NB4 (cell line): ENCODE results near the gene MYADM.

ENCODE experiments used
- DNase-seq: peaks from one replicate; pipeline ENCODE4 v3.0.0; 2010; ENCODE audit warnings: low read depth
- H3K4me3 ChIP-seq: one replicate; pipeline ENCODE4 v1.5.1; 2011; ENCODE audit warnings: mild to moderate bottlenecking, low read depth, low read length, moderate library complexity
- CTCF ChIP-seq: IDR thresholded peaks from one replicate; pipeline ENCODE4 v1.5.1; 2012; ENCODE audit warnings: low read depth, low read length
- MAX ChIP-seq: IDR thresholded peaks from 2 replicates; pipeline ENCODE4 v1.6.1; 2011; ENCODE audit warnings: low read depth, low read length
- MYC ChIP-seq: IDR thresholded peaks from 2 replicates; pipeline ENCODE4 v1.6.1; 2011; ENCODE audit warnings: low read depth, low read length
- POLR2A ChIP-seq: IDR thresholded peaks from 2 replicates; pipeline ENCODE4 v1.6.1; 2011; ENCODE audit warnings: mild to moderate bottlenecking; ENCODE audit not compliant: insufficient read length; ENCODE audit errors: extremely low read depth

The MYADM gene

GRCh38 chr19:53876651-53877224 lies 9.1 kb downstream of the MYADM start:
- no peak for DNase-seq
- no peak overlapping the region for H3K4me3 ChIP-seq
- no peak for TF ChIP-seq MYC
- no peak for TF ChIP-seq CTCF
- TF ChIP-seq MAX = no peak
- TF ChIP-seq POLR2A = no peak

DNA sequence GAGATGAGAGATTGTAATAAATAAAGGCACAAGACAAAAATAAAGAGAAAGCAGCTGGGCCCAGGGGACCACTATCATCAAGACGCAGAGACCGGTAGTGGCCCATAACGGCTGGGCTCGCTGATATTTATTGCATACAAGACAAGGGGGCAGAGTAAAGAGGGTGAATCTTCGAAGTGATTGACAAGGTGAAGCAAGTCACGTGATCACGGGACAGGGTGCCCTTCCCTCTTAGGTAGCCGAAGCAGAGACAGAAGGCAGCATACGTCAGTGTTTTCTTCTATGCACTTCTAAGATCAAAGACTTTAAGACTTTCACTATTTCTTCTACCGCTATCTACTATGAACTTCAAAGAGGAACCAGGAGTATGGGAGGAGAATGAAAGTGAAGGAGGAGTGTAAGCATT lies 9.7 kb downstream of the MYADM start:
- DNase-seq = no peak
- no peak for TF ChIP-seq MYC
- TF ChIP-seq POLR2A = no peak
- H3K4me3 ChIP-seq = no peak overlapping the region

- TF ChIP-seq MAX = no peak
- TF ChIP-seq MYC = no peak
- no peak for TF ChIP-seq CTCF
- no peak for TF ChIP-seq POLR2A
- peak overlapping the region; percentile 27 for H3K4me3 ChIP-seq
- DNase-seq = no peak
These were observed 11.1 kb downstream of the MYADM start for GRCh38 chr19:53878776-53879139.

DNA sequence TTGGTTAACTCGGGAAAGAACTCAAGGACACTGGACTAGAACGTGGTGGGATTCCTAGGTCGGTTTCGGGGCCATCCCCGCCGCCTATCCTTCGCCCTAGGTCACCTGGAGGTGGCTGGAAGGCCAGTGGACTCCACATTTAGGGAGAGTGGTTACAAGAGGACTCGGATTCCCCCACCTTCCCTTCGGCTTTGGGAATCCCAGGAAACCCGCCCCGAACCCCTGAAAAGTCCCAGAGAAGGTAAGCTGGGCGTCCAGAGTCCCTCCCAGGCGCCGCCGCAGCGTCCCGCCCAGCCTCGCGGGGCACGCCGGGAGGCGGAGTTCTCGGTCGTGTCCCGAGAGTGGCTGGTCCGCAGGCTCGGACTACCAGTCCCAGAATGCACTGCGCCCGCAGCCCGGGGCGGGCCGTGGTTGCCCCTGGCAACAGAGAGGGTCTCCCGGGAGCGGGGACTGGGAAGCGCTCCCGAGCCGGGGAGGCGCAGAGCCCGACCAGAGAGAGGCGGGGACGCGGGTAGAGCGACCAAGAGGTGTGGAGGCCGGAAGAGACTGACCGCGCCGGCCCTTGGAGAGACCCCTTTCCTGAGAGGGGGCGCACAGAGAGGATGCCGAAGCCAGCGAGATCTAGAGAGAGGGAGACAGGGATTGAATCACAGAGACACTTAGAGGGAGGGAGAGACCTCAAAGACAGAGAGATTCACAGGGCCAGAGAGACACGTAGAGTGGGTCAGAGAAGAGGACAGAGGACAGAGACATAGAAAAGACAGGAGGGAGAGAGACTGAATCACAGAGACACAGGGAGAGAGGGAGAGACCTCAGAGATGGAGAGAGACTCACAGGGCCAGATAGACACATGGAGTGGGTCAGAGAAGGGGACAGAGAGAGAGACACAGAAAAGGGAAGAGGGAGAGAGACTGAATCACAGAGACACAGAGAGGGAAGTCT lies 11.7 kb downstream of the MYADM start:
- peak overlapping the region; percentile 45 for H3K4me3 ChIP-seq
- TF ChIP-seq POLR2A (no peak), CTCF (no peak), MAX (no peak), MYC (no peak)
- DNase-seq = peak; percentile 90

- no peak overlapping the region for H3K4me3 ChIP-seq
- no peak for DNase-seq
- TF ChIP-seq MAX = no peak
These were observed 13.2 kb downstream of the MYADM start for GRCh38 chr19:53880711-53881481.

GRCh38 chr19:53881482-53882390 lies 14.1 kb downstream of the MYADM start, which contains the start of gene PRKCG:
PRKCG (plus strand) TSS chr19:53882197; CDS start chr19:53882495, 298 bp downstream.
- DNase-seq = peak; percentile 55
- no peak within 1 kb of the TSS for H3K4me3 ChIP-seq
- TF ChIP-seq MAX = no peak
- no peak for TF ChIP-seq POLR2A
- TF ChIP-seq CTCF = peak; percentile 30
- TF ChIP-seq MYC = no peak
